CD4-positive, alpha-beta T cell treated with Interleukin-12 subunit alpha and Interleukin-12 subunit beta, for 1 hour (primary cell): ENCODE measurements around the gene GOLGA8S.
"Not testable (repeated sequence)": the region's sequence is repeated elsewhere in the genome, so short reads cannot be mapped to it uniquely, and the experiment has no call there.

Source experiments
- DNase-seq: peaks from one replicate; pipeline ENCODE4 v3.0.0-alpha.2; 2020

GOLGA8S gene

DNA sequence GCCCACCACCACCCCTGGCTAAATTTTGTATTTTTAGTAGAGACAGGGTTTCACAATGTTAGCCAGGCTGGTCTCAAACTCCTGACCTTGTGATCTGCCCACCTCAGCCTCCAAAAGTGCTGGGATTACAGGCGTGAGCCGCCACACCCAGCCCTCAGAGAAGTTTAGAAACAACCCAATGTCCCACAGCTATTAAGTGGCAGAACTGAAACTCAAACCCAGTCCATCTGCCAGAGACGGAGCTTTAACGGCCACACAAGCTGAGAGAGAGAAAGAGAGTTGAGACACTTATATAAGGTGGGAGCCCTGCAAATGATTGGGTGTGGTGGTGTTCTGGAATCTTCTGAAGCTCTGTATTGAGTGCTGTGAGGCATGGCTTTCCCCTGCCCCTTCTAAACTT, 43.8 kb downstream of the GOLGA8S start:
- DNase-seq = not testable (repeated sequence)

DNA sequence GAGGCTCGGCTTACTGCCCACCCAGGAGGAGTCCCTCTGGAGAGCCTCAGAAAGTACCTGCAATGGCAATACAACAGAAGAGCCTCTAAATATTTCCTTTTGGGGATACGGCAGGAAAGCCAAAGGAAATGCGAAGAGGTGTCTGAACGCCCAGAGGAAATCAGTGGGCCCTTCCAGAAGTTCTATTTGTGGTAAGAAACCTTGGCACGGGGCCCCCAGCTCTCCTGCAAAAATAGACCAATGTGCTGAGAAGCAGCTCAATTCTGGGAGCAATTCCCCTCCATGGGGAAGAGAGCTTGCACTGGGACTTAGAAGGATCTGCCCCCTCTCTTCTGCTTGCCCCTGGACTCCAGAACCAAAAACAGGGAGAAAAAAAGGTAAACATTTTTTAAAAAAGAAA, 44.7 kb downstream of the GOLGA8S start:
- not testable (repeated sequence) for DNase-seq

DNA sequence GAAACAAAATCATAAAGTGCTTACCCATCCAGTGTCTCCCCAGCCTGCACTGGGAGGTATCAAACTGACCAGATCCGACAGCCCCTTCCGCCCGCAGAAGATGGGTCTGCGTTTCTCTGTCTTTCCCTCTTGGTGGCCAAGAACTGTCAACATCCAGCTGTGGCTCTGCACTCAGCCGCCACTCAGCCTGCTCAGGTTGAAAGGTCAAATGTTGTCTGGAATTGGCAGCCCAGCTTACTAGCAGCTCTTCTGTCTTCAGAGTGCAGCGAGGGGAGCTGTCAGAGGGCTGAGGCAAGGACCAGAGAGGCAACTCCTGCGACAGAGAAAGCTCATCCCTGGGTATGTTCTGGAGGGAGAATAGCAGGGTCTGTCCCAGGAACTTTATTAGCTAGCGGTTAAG, 47.1 kb downstream of the GOLGA8S start:
- DNase-seq = no peak

DNA sequence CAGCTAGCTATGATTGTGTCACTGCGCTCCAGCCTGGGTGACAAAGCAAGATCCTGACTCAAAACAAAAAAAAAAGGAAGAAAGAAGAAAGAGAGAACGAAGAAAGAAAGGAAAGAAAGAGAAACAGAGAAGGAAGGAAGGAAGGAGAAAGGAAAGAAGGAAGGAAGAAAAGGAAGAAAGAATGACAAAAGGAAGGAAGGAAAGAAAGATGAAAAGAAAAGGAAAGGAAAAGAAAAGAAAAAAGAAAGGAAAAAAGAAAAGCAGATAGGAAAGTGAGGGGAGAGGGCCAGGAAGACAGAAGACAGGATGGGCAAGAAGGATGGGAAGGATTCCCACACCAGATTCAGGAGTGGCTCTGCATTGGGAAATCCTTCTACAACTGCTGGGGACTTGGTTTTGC, 47.6 kb downstream of the GOLGA8S start:
- DNase-seq = no peak

- no peak for DNase-seq
Observed at GRCh38 chr15:23402544-23402943, 48.0 kb downstream of the GOLGA8S start.

- no peak for DNase-seq
Observed at GRCh38 chr15:23403550-23403949, 49.0 kb downstream of the GOLGA8S start.

- no peak for DNase-seq
Observed at GRCh38 chr15:23411841-23412240, 57.3 kb downstream of the GOLGA8S start.

- DNase-seq = not testable (repeated sequence)
Observed at GRCh38 chr15:23412881-23413600, 58.5 kb downstream of the GOLGA8S start.
